A549 (cell line): ENCODE data around the gene WHRN. TPM values are rescaled to one million over a fixed set of nuclear protein-coding genes. Genes with fewer than 3 reads are reported as not detected.

ENCODE experiments used
- ATAC-seq, 2 experiments: fragments of 200-7000 bp in 1 of 2; fragments of >200 bp in 1 of 2; cut with Nextera tagmentation in 1 of 2; cut with Tn5 transposase in 1 of 2; 3 replicates each; pipeline versions ENCODE4 v1.8.0 to v1.9.1; 2018 to 2020; ENCODE audit warnings: mild to moderate bottlenecking in 1 of 2, moderate library complexity in 1 of 2
- CTCF ChIA-PET: fragments of 300-600 bp; sonication (Branson Sonifier 250); formaldehyde crosslinking; extraction: SDS; loops from one replicate; lab custom pipeline; 2021; ENCODE audit warnings: antibody characterized with exemption, inconsistent platforms; lab: Yijun Ruan, JAX
- POLR2A ChIA-PET: fragments of 350-600 bp; formaldehyde crosslinking; extraction: SDS; loops from one replicate; lab custom pipeline; 2021; ENCODE audit warnings: antibody characterized with exemption, inconsistent platforms; lab: Yijun Ruan, JAX
- DNase-seq, 2 experiments: peaks; one replicate each; pipeline versions ENCODE4 v3.0.0 to v3.0.0-alpha.2; 2011 to 2016; ENCODE audit warnings: low read depth in 1 of 2, low spot score in 1 of 2
- FAIRE-seq: peaks from 2 replicates; lab custom pipeline; 2011; peaks lifted over from hg19 to GRCh38; lab: Jason Lieb, UNC
- H3K27ac ChIP-seq, 2 experiments: fragments of >200 bp; sonication (Bioruptor Twin); formaldehyde crosslinking; 3 replicates each; pipeline ENCODE4 v1.5.1; 2016 to 2017
- H3K4me1 ChIP-seq: fragments of >200 bp; sonication (Bioruptor Twin); formaldehyde crosslinking; 3 replicates; pipeline ENCODE4 v1.6.1; 2016
- H3K4me2 ChIP-seq: fragments of >200 bp; sonication (Bioruptor Twin); formaldehyde crosslinking; 3 replicates; pipeline ENCODE4 v1.6.1; 2016
- H3K4me3 ChIP-seq: fragments of >200 bp; sonication (Bioruptor Twin); formaldehyde crosslinking; 3 replicates; pipeline ENCODE4 v1.5.1; 2016
- H3K9me3 ChIP-seq: fragments of >200 bp; sonication (Bioruptor Twin); formaldehyde crosslinking; 3 replicates; pipeline ENCODE4 v1.6.1; 2016
- CBX2 ChIP-seq: fragments of 200-600 bp; sonication (generic); IDR thresholded peaks from 2 replicates; pipeline ENCODE4 v1.6.1; 2016; ENCODE audit warnings: low read depth, mild to moderate bottlenecking, borderline replicate concordance
- CBX8 ChIP-seq: fragments of 200-600 bp; sonication (generic); IDR thresholded peaks from 2 replicates; pipeline ENCODE4 v1.6.1; 2016
- CHD2 ChIP-seq: fragments of 150-350 bp; IDR thresholded peaks from 2 replicates; pipeline ENCODE4 v1.6.1; 2014; ENCODE audit warnings: low read length; ENCODE audit not compliant: partially characterized antibody
- CHD4 ChIP-seq: fragments of 200-600 bp; sonication (generic); IDR thresholded peaks from 2 replicates; pipeline ENCODE4 v1.6.1; 2016; ENCODE audit warnings: antibody characterized with exemption, mild to moderate bottlenecking, borderline replicate concordance
- CTCF ChIP-seq: fragments of >200 bp; sonication (Bioruptor Twin); formaldehyde crosslinking; IDR thresholded peaks from 3 replicates; pipeline ENCODE4 v1.5.1; 2016
- EHF ChIP-seq: fragments of 250-450 bp; sonication (Bioruptor Pico); IDR thresholded peaks from 2 replicates; pipeline ENCODE4 v1.5.0; 2020; ENCODE audit warnings: mild to moderate bottlenecking
- EHMT2 ChIP-seq: fragments of 200-600 bp; sonication (generic); IDR thresholded peaks from 2 replicates; pipeline ENCODE4 v1.6.1; 2016; ENCODE audit warnings: antibody characterized with exemption, low read depth, mild to moderate bottlenecking, moderate library complexity
- ESRRA ChIP-seq: fragments of 150-350 bp; IDR thresholded peaks from 2 replicates; pipeline ENCODE4 v1.6.1; 2014; ENCODE audit warnings: mild to moderate bottlenecking, low read length, borderline replicate concordance
- FOSB ChIP-seq: fragments of 250-450 bp; sonication (Bioruptor Pico); IDR thresholded peaks from 2 replicates; pipeline ENCODE4 v1.5.0; 2020; ENCODE audit warnings: mild to moderate bottlenecking, moderate library complexity
- GATA3 ChIP-seq: IDR thresholded peaks from 2 replicates; pipeline ENCODE4 v1.6.1; 2012; ENCODE audit warnings: borderline replicate concordance
- HOXA7 ChIP-seq: fragments of 250-450 bp; sonication (Bioruptor Pico); IDR thresholded peaks from 2 replicates; pipeline ENCODE4 v1.5.0; 2020; ENCODE audit warnings: mild to moderate bottlenecking, moderate library complexity
- JUNB ChIP-seq: fragments of >200 bp; sonication (Bioruptor Twin); formaldehyde crosslinking; IDR thresholded peaks from 2 replicates; pipeline ENCODE4 v1.6.1; 2016
- KDM1A ChIP-seq: fragments of 200-600 bp; sonication (generic); IDR thresholded peaks from 2 replicates; pipeline ENCODE4 v1.6.1; 2016; ENCODE audit warnings: low read depth, mild to moderate bottlenecking
- MYC ChIP-seq: IDR thresholded peaks from 2 replicates; pipeline ENCODE4 v1.6.1; 2012; ENCODE audit warnings: mild to moderate bottlenecking, inconsistent platforms, low read length, improper control_type of control experiment, borderline replicate concordance
- PHF8 ChIP-seq: fragments of 200-600 bp; sonication (generic); IDR thresholded peaks from 2 replicates; pipeline ENCODE4 v1.6.1; 2016; ENCODE audit warnings: low read depth, mild to moderate bottlenecking, antibody characterized with exemption, moderate library complexity, borderline replicate concordance
- POLR2A ChIP-seq: IDR thresholded peaks from 2 replicates; pipeline ENCODE4 v1.6.1; 2012; ENCODE audit warnings: mild to moderate bottlenecking, low read length
- POLR2AphosphoS2 ChIP-seq: conservative IDR thresholded peaks from 2 replicates; pipeline ENCODE4 v1.6.1; 2012; ENCODE audit warnings: low read length, improper control_type of control experiment, inconsistent platforms
- RAD21 ChIP-seq, 2 experiments: fragments of >200 bp in 1 of 2; sonication (Bioruptor Twin) in 1 of 2; formaldehyde crosslinking in 1 of 2; IDR thresholded peaks in 1 of 2; conservative IDR thresholded peaks in 1 of 2; 2 replicates in 1 of 2; 3 replicates in 1 of 2; pipeline ENCODE4 v1.6.1; 2012 to 2018; ENCODE audit warnings: inconsistent platforms in 1 of 2
- RARB ChIP-seq: fragments of 250-450 bp; sonication (Bioruptor Pico); IDR thresholded peaks from 2 replicates; pipeline ENCODE4 v1.8.0; 2021; ENCODE audit warnings: mild to moderate bottlenecking, moderate library complexity
- RNF2 ChIP-seq: fragments of 200-600 bp; sonication (generic); IDR thresholded peaks from 2 replicates; pipeline ENCODE4 v1.6.1; 2016; ENCODE audit warnings: low read depth, mild to moderate bottlenecking, antibody characterized with exemption, moderate library complexity, borderline replicate concordance
- SMC3 ChIP-seq: fragments of >200 bp; sonication (Bioruptor Twin); formaldehyde crosslinking; IDR thresholded peaks from 3 replicates; pipeline ENCODE4 v1.6.1; 2018; ENCODE audit warnings: inconsistent platforms
- TFCP2L1 ChIP-seq: fragments of 250-450 bp; sonication (Bioruptor Pico); IDR thresholded peaks from 2 replicates; pipeline ENCODE4 v1.5.0; 2021; ENCODE audit warnings: mild to moderate bottlenecking
- USF2 ChIP-seq: fragments of 450-650 bp; IDR thresholded peaks from 2 replicates; pipeline ENCODE4 v1.6.1; 2014; ENCODE audit warnings: antibody characterized with exemption
- ZNF302 ChIP-seq: fragments of 250-450 bp; sonication (Bioruptor Pico); IDR thresholded peaks from 2 replicates; pipeline ENCODE4 v1.9.0; 2021; ENCODE audit warnings: inconsistent platforms, mild to moderate bottlenecking, moderate library complexity
- ZSCAN20 ChIP-seq: fragments of 250-450 bp; sonication (Bioruptor Pico); IDR thresholded peaks from 2 replicates; pipeline ENCODE4 v1.8.0; 2022; ENCODE audit warnings: mild to moderate bottlenecking, moderate library complexity
- WGBS: methylation state at CpG from one replicate; pipeline ENCODE4 v1.1.6; 2017; ENCODE audit errors: missing lambda C conversion rate; 5-methylcytosine and 5-hydroxymethylcytosine counted together
- polyA plus RNA-seq, 4 experiments: library from polyadenylated mRNA; depleted of rRNA in 3 of 4; stranded (reverse); fragments of >200 nt; fragmentation: RNase III in 1 of 4; extraction: RNeasy Plus Mini Kit Qiagen cat#74134 plus additional on column Dnase treatment in 1 of 4; gene quantifications; 2 replicates in 3 of 4; 3 replicates in 1 of 4; pipeline ENCODE4 v1.2.3, GENCODE V29; 2011 to 2017
- TF ChIP-seq, protein P1 (sequence below): fragments of >200 bp; sonication (Bioruptor Twin); formaldehyde crosslinking; IDR thresholded peaks from 3 replicates; pipeline ENCODE4 v1.6.1; 2016
- TF ChIP-seq, protein P2 (sequence below): IDR thresholded peaks from 2 replicates; pipeline ENCODE4 v1.6.1; 2012
- TF ChIP-seq, protein P3 (sequence below): IDR thresholded peaks from 2 replicates; pipeline ENCODE4 v1.6.1; 2012; ENCODE audit warnings: low read depth, borderline replicate concordance

WHRN gene
- polyA plus RNA-seq, 2 of the 4 experiments (the other 2 are of a cell fraction) = 1.2 to 3.2 TPM

DNA sequence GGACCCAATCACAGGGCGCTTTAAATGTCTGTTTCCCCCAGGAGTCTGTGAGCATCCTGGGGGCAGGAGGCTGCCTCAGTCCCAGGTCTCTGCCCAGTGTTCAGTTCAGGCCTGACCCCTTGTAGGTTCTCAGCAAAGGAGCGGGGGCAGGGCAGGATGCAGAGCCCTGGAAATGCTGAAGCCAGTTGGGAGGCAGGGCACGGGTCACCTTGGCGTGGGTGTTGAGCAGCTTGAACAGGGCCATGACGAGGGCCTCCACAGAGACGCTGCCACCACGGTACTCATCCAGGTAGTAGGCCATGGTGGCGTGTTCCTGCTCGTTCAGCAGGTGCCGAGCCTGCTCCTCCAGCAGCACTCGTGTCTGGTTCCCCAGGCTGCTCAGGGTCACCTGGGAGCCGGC, 81.1 kb downstream of the WHRN start (continued):
- TF ChIP-seq ESRRA = no peak
- TF ChIP-seq TFCP2L1 (CRISPR knock-in tag) = no peak
- no peak for TF ChIP-seq CHD2
- TF ChIP-seq POLR2AphosphoS2 = no peak
- no peak for TF ChIP-seq FOSB (CRISPR knock-in tag)
- no peak for TF ChIP-seq CBX8
- TF ChIP-seq, all 56 proteins: peak for 0

DNA sequence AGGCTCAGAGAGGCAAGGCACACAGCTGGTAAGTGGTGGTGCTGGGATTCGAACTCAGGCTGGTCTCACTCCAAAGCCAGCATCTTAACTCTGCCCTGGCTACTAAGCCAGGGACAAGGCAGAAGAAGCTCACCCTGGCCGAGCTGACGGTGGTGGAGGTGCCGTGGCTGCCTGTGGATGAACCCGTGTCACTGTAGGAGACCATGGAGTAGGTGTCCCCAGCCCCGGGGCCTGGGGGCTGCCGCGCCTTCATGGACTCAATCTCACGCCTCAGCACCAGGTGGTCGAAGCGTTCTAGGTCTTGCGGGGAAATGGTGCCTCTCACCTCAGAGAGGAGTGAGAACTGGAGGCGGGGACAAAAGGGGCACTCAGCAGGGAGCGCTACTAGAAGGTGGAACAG, 82.1 kb downstream of the WHRN start:
- CTCF ChIA-PET = interaction anchor here (1.6 to 6.0 kb wide), 6 partner anchors 12 to 231 kb away, joined by 4 to 38 read pairs (median 8); no protein-coding TSS in a partner anchor
- 81% methylated on average over 11 of the region's 14 CpGs for WGBS
- H3K4me1 ChIP-seq = no peaks in the 10 kb centered on the region
- FAIRE-seq = no peak
- no peak overlapping the region for H3K4me2 ChIP-seq
- DNase-seq = no peak
- no peak for ATAC-seq
- TF ChIP-seq RNF2 = no peak
- no peak for TF ChIP-seq CTCF
- TF ChIP-seq HOXA7 (CRISPR knock-in tag) = no peak
- no peak for TF ChIP-seq POLR2AphosphoS2
- TF ChIP-seq ZNF302 (CRISPR knock-in tag) = no peak
- TF ChIP-seq CHD4 = no peak
- TF ChIP-seq, protein P1, sequence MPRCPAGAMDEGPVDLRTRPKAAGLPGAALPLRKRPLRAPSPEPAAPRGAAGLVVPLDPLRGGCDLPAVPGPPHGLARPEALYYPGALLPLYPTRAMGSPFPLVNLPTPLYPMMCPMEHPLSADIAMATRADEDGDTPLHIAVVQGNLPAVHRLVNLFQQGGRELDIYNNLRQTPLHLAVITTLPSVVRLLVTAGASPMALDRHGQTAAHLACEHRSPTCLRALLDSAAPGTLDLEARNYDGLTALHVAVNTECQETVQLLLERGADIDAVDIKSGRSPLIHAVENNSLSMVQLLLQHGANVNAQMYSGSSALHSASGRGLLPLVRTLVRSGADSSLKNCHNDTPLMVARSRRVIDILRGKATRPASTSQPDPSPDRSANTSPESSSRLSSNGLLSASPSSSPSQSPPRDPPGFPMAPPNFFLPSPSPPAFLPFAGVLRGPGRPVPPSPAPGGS = no peak
- TF ChIP-seq, protein P2, sequence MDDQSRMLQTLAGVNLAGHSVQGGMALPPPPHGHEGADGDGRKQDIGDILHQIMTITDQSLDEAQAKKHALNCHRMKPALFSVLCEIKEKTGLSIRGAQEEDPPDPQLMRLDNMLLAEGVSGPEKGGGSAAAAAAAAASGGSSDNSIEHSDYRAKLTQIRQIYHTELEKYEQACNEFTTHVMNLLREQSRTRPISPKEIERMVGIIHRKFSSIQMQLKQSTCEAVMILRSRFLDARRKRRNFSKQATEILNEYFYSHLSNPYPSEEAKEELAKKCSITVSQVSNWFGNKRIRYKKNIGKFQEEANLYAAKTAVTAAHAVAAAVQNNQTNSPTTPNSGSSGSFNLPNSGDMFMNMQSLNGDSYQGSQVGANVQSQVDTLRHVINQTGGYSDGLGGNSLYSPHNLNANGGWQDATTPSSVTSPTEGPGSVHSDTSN = no peak
- TF ChIP-seq EHF = no peak
- no peak for TF ChIP-seq FOSB (CRISPR knock-in tag)
- no peaks in the 10 kb centered on the region for H3K9me3 ChIP-seq
- POLR2A ChIA-PET = no interaction called here
- H3K4me3 ChIP-seq = no peak overlapping the region
- no peak overlapping the region for H3K27ac ChIP-seq

DNA sequence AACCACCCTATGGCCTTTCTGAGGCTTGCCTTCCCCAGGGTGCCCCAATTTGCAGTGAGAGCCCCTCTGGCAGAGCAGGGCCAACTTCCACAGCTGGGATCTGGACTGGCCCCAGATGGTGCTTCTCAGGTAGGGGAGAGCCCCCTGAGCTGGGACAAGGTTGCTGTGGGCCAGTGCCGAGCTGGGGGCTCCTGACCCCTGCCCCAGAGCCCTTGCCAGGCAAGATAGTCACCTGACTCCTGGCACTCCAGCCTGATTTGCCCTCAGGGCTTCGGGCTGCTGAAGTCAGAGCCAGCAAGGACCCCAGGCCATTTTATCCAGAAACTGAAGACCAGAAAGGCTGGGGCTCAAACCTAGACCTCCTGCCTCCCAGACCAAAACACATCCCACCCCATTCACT, 84.1 kb downstream of the WHRN start:
- no peak overlapping the region for H3K4me3 ChIP-seq
- DNase-seq = no peak
- no peak for FAIRE-seq
- TF ChIP-seq POLR2A (no peak), RNF2 (no peak), FOSB (CRISPR knock-in tag) (no peak), EHMT2 (no peak), RAD21 (conservative IDR thresholded peaks at IDR 0.05 in 1 of 2, IDR thresholded peaks at IDR 0.05 in 1 of 2) (no peak), PHF8 (no peak), MYC (no peak), KDM1A (no peak), ZSCAN20 (CRISPR knock-in tag) (no peak), GATA3 (no peak), JUNB (no peak), RARB (no peak), USF2 (no peak), CBX2 (no peak), ESRRA (no peak), SMC3 (no peak)
- TF ChIP-seq, protein P1 = no peak
- TF ChIP-seq, protein P3, sequence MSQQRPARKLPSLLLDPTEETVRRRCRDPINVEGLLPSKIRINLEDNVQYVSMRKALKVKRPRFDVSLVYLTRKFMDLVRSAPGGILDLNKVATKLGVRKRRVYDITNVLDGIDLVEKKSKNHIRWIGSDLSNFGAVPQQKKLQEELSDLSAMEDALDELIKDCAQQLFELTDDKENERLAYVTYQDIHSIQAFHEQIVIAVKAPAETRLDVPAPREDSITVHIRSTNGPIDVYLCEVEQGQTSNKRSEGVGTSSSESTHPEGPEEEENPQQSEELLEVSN = no peak
- H3K9me3 ChIP-seq = no peaks in the 10 kb centered on the region
- WGBS = 33% methylated on average over 1 of the region's 2 CpGs
- CTCF ChIA-PET = interaction anchor here (1.0 to 5.2 kb wide), 6 partner anchors 9 to 490 kb away, joined by 4 to 34 read pairs (median 6); no protein-coding TSS in a partner anchor
- POLR2A ChIA-PET = no interaction called here
- no peaks in the 10 kb centered on the region for H3K4me1 ChIP-seq
- no peak for ATAC-seq
- no peak overlapping the region for H3K27ac ChIP-seq
- H3K4me2 ChIP-seq = no peak overlapping the region
